GM21723 (cell line): ENCODE data around the gene ERAP2.

Experiments
- ATAC-seq: cut with Tn5 transposase; IDR thresholded peaks from one replicate; pipeline ENCODE4 v1.9.1; 2021; ENCODE audit warnings: mild to moderate bottlenecking, moderate library complexity; ENCODE audit not compliant: unreplicated experiment

ERAP2 gene

GRCh38 chr5:96863114-96863513 lies 13.2 kb upstream of the ERAP2 start:
- no peak for ATAC-seq

GRCh38 chr5:96863949-96864584 lies 12.2 kb upstream of the ERAP2 start:
- no peak for ATAC-seq

GRCh38 chr5:96864922-96865530 lies 11.3 kb upstream of the ERAP2 start:
- ATAC-seq = no peak

- peak; percentile 75 for ATAC-seq
These were observed 7.5 kb upstream of the ERAP2 start for GRCh38 chr5:96868603-96869371.

- no peak for ATAC-seq
These were observed 7.0 kb upstream of the ERAP2 start for GRCh38 chr5:96869372-96869641.

- peak; percentile 72 for ATAC-seq
These were observed 5.9 kb upstream of the ERAP2 start for GRCh38 chr5:96870094-96871026.

- no peak for ATAC-seq
These were observed 5.3 kb upstream of the ERAP2 start for GRCh38 chr5:96871027-96871399.

GRCh38 chr5:96871686-96872085 lies 4.6 kb upstream of the ERAP2 start:
- ATAC-seq = no peak

- ATAC-seq = no peak
These were observed 2.9 kb upstream of the ERAP2 start for GRCh38 chr5:96873449-96873848.

GRCh38 chr5:96874631-96875030 lies 1.7 kb upstream of the ERAP2 start:
- no peak for ATAC-seq

GRCh38 chr5:96875791-96876291 lies 459 bp upstream of the ERAP2 start:
- ATAC-seq = peak; percentile 3

- peak; percentile 23 for ATAC-seq
These were observed 723 bp downstream of the ERAP2 start for GRCh38 chr5:96876977-96877469.

- no peak for ATAC-seq
These were observed 3.4 kb downstream of the ERAP2 start for GRCh38 chr5:96879665-96880064.

- ATAC-seq = no peak
These were observed 4.3 kb downstream of the ERAP2 start for GRCh38 chr5:96880444-96881164.

- ATAC-seq = no peak
These were observed 5.3 kb downstream of the ERAP2 start for GRCh38 chr5:96881511-96882115.

GRCh38 chr5:96883871-96884270 lies 7.6 kb downstream of the ERAP2 start:
- no peak for ATAC-seq

- ATAC-seq = no peak
These were observed 8.7 kb downstream of the ERAP2 start for GRCh38 chr5:96884995-96885394.

GRCh38 chr5:96885518-96886338 lies 9.4 kb downstream of the ERAP2 start:
- peak; percentile 87 for ATAC-seq

GRCh38 chr5:96893342-96893741 lies 17.0 kb downstream of the ERAP2 start:
- ATAC-seq = no peak
